22Rv1 (cell line): ENCODE data around the gene KCNT1.

ENCODE experiments used
- ZFX ChIP-seq: fragments of 450-650 bp; IDR thresholded peaks from 2 replicates; pipeline ENCODE4 v1.6.1; 2017; ENCODE audit warnings: antibody characterized with exemption, borderline replicate concordance
- TF ChIP-seq, protein P1 (sequence below): fragments of 450-650 bp; IDR thresholded peaks from 2 replicates; pipeline ENCODE4 v1.5.1; 2017; ENCODE audit warnings: mild to moderate bottlenecking

- TF ChIP-seq, protein P1, sequence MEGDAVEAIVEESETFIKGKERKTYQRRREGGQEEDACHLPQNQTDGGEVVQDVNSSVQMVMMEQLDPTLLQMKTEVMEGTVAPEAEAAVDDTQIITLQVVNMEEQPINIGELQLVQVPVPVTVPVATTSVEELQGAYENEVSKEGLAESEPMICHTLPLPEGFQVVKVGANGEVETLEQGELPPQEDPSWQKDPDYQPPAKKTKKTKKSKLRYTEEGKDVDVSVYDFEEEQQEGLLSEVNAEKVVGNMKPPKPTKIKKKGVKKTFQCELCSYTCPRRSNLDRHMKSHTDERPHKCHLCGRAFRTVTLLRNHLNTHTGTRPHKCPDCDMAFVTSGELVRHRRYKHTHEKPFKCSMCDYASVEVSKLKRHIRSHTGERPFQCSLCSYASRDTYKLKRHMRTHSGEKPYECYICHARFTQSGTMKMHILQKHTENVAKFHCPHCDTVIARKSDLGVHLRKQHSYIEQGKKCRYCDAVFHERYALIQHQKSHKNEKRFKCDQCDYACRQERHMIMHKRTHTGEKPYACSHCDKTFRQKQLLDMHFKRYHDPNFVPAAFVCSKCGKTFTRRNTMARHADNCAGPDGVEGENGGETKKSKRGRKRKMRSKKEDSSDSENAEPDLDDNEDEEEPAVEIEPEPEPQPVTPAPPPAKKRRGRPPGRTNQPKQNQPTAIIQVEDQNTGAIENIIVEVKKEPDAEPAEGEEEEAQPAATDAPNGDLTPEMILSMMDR = no peak
- no peak for TF ChIP-seq ZFX
Measured at GRCh38 chr9:135801070-135801469, 99.1 kb downstream of the KCNT1 start.
